Measurements from ENCODE around the gene EVI5L. TPM values are rescaled to one million over a fixed set of nuclear protein-coding genes. Genes with fewer than 3 reads are reported as not detected.

EVI5L gene
- total and polyA plus RNA-seq, 2 of the 4 experiments (the other 2 are of a cell fraction), result 12.7 to 14.6 TPM

DNA sequence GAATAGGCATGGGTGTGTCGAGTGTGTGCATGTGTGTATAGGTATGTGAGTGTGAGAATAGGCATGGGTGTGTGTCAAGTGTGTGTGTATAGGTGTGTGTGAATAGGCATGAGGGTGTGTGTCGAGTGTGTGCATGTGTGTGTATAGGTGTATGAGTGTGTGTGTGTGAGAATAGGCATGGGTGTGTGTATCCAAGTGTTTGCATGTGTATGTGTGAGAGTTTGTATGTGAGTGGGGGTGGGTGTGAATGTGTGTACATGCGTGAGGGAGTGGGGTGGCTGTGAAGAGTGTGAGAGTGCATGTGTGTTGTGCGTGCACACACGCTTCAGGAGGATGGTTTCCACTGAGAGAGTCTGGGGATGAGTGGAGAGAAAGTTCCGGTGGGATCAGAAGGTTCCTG lies 13.5 kb downstream of the EVI5L start:
- H3K4me1 ChIP-seq (ENCODE audit: control insufficient read depth, insufficient read depth, low read length), result no peaks in the 10 kb centered on the region
- peaks cover 29% of the 10 kb centered on the region for H4K20me1 ChIP-seq (ENCODE audit: insufficient read depth, low read length)
- no peak overlapping the region for H4K8ac ChIP-seq (ENCODE audit: low read depth in 2 of 2, low read length in 2 of 2)
- intact Hi-C loops (cut with micrococcal nuclease), result no loop called here
- H2AK5ac ChIP-seq (ENCODE audit: low read depth, low read length), result no peak overlapping the region
- H3K79me1 ChIP-seq (ENCODE audit: low read depth in 1 of 2, low read length in 2 of 2), result peaks cover 23 to 40% of the 10 kb centered on the region in 2 experiments
- peak overlapping the region; percentile 44 for H2AK9ac ChIP-seq (replicated peaks; ENCODE audit: low read depth, low read length, poor library complexity)
- ChIA-PET POLR2A (ENCODE audit: unreplicated experiment) (no interaction called here), CTCF (no interaction called here)
- dilution Hi-C loops (cut with HindIII; ENCODE audit: low sequenced_read_pairs, unreplicated experiment), result no loop called here
- no peak overlapping the region for H3K27ac ChIP-seq (ENCODE audit: insufficient read depth, low read length)
- TF ChIP-seq CTCF (conservative IDR thresholded peaks at IDR 0.05; ENCODE audit: low read depth, low read length) (no peak), RAD21 (IDR thresholded peaks at IDR 0.05; ENCODE audit: low read length) (no peak), NFE2L2 (IDR thresholded peaks at IDR 0.05; ENCODE audit: low read depth, low read length) (no peak), RFX5 (IDR thresholded peaks at IDR 0.05; ENCODE audit: low read depth, low read length) (no peak), POLR2A (IDR thresholded peaks at IDR 0.05; ENCODE audit: low read depth, low read length) (no peak), SMC3 (IDR thresholded peaks at IDR 0.05; ENCODE audit: low read depth, low read length) (no peak), CEBPB (IDR thresholded peaks at IDR 0.05; ENCODE audit: low read depth, low read length) (no peak), FOS (IDR thresholded peaks at IDR 0.05; ENCODE audit: low read depth, low read length) (no peak), CHD1 (IDR thresholded peaks at IDR 0.05; ENCODE audit: low read depth, low read length) (no peak), MAZ (IDR thresholded peaks at IDR 0.05; ENCODE audit: borderline replicate concordance, low read depth, low read length) (no peak), MAFK (IDR thresholded peaks at IDR 0.05; ENCODE audit: low read depth, low read length) (no peak), BHLHE40 (IDR thresholded peaks at IDR 0.05; ENCODE audit: low read depth, low read length) (no peak), MXI1 (IDR thresholded peaks at IDR 0.05; ENCODE audit: borderline replicate concordance, low read depth, low read length) (no peak), RCOR1 (IDR thresholded peaks at IDR 0.05; ENCODE audit: insufficient replicate concordance, low read length) (no peak)
- TF ChIP-seq, protein P1, sequence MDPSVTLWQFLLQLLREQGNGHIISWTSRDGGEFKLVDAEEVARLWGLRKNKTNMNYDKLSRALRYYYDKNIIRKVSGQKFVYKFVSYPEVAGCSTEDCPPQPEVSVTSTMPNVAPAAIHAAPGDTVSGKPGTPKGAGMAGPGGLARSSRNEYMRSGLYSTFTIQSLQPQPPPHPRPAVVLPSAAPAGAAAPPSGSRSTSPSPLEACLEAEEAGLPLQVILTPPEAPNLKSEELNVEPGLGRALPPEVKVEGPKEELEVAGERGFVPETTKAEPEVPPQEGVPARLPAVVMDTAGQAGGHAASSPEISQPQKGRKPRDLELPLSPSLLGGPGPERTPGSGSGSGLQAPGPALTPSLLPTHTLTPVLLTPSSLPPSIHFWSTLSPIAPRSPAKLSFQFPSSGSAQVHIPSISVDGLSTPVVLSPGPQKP (IDR thresholded peaks at IDR 0.05; ENCODE audit: borderline replicate concordance, low read depth, low read length), result no peak
- TF ChIP-seq, protein P2, sequence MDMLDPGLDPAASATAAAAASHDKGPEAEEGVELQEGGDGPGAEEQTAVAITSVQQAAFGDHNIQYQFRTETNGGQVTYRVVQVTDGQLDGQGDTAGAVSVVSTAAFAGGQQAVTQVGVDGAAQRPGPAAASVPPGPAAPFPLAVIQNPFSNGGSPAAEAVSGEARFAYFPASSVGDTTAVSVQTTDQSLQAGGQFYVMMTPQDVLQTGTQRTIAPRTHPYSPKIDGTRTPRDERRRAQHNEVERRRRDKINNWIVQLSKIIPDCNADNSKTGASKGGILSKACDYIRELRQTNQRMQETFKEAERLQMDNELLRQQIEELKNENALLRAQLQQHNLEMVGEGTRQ (IDR thresholded peaks at IDR 0.05; ENCODE audit: low read depth, low read length), result no peak
- no peak overlapping the region for H2BK20ac ChIP-seq (ENCODE audit: low read depth, low read length)
- no peak overlapping the region for H3K18ac ChIP-seq (ENCODE audit: low read depth, low read length)
- no peak overlapping the region for H3K56ac ChIP-seq (ENCODE audit: extremely low read depth, insufficient read depth, low read length)
- H3K9ac ChIP-seq (ENCODE audit: low read depth, low read length), result no peak overlapping the region
- no peak overlapping the region for H3K4me3 ChIP-seq (ENCODE audit: insufficient read depth, low read depth, low read length)
- no TSS peak for BruUV-seq (replicated peaks)
- H4K91ac ChIP-seq (ENCODE audit: insufficient read depth, low read depth, low read length), result no peak overlapping the region
- H3K27me3 ChIP-seq (ENCODE audit: control insufficient read depth, insufficient read depth, low read length), result no peaks in the 10 kb centered on the region
- no peak overlapping the region for H3K14ac ChIP-seq (replicated peaks; ENCODE audit: low read depth, low read length)
- no peak overlapping the region for H3K23ac ChIP-seq (ENCODE audit: low read depth, low read length)
- no peak overlapping the region for H2AFZ ChIP-seq (replicated peaks; ENCODE audit: low read length, poor library complexity)
- DNase-seq (no peak), ATAC-seq (ENCODE audit: low read depth) (no peak)
- no peak overlapping the region for H2BK15ac ChIP-seq (ENCODE audit: low read depth, low read length)
- no peak overlapping the region for H2BK120ac ChIP-seq (ENCODE audit: low read depth, low read length)
- peaks cover 26% of the 10 kb centered on the region for H3K9me1 ChIP-seq (ENCODE audit: insufficient read depth, low read length)
- no peaks in the 10 kb centered on the region for H3K36me3 ChIP-seq (ENCODE audit: control insufficient read depth, insufficient read depth, low read length)
- H4K5ac ChIP-seq (ENCODE audit: low read depth, low read length), result no peak overlapping the region
- 86% methylated on average over 3 of the region's 6 CpGs; no CpG with 5 or more reads in 1 of the 2 experiments for WGBS, 2 experiments (ENCODE audit: extremely low coverage in 2 of 2, insufficient read length in 1 of 2)
- H3K4me2 ChIP-seq (ENCODE audit: low read depth, low read length), result no peak overlapping the region
- no peaks in the 10 kb centered on the region; the same call in 1 of the 2 replicates for H3K9me3 ChIP-seq (ENCODE audit: control insufficient read depth, insufficient read depth, low read length)
- in situ Hi-C loops (cut with MboI; ENCODE audit: low sequenced_read_pairs), result no loop called here
- H2BK5ac ChIP-seq (ENCODE audit: low read depth, low read length, poor library complexity, severe bottlenecking), result peak overlapping the region; percentile 72
- no peak overlapping the region for H3K4ac ChIP-seq (ENCODE audit: low read depth, low read length)
